ENCODE measurements around the gene PIH1D1.
"Not testable (repeated sequence)": the region's sequence is repeated elsewhere in the genome, so short reads cannot be mapped to it uniquely, and the experiment has no call there.

Gene PIH1D1

GRCh38 chr19:49481020-49481683, 29.5 kb upstream of the PIH1D1 start:
- no peak for DNase-seq (ENCODE audit: low read depth, low spot score)

GRCh38 chr19:49479975-49480628, 28.5 kb upstream of the PIH1D1 start:
- no peak for DNase-seq (ENCODE audit: low read depth, low spot score)

- DNase-seq (ENCODE audit: low read depth, low spot score), result peak; percentile 87
Observed at GRCh38 chr19:49475995-49476880, 24.6 kb upstream of the PIH1D1 start.

GRCh38 chr19:49475191-49475917, 23.7 kb upstream of the PIH1D1 start:
- no peak for DNase-seq (ENCODE audit: low read depth, low spot score)

GRCh38 chr19:49474542-49474924, 22.9 kb upstream of the PIH1D1 start:
- no peak for DNase-seq (ENCODE audit: low read depth, low spot score)

- DNase-seq (ENCODE audit: low read depth, low spot score), result peak; percentile 76
Observed at GRCh38 chr19:49473868-49474541, 22.4 kb upstream of the PIH1D1 start, which contains the start of gene FLT3LG. TSS of gene FLT3LG (plus strand) at chr19:49474215. CDS start at chr19:49474640, 425 bp downstream.

- not testable (repeated sequence) for DNase-seq (ENCODE audit: low read depth, low spot score)
Observed at GRCh38 chr19:49473501-49473867, 21.9 kb upstream of the PIH1D1 start.

- no peak for DNase-seq (ENCODE audit: low read depth, low spot score)
Observed at GRCh38 chr19:49472936-49473335, 21.3 kb upstream of the PIH1D1 start.

GRCh38 chr19:49470615-49470978, 19.0 kb upstream of the PIH1D1 start:
- no peak for DNase-seq (ENCODE audit: low read depth, low spot score)

- no peak for DNase-seq (ENCODE audit: low read depth, low spot score)
Observed at GRCh38 chr19:49469828-49470614, 18.4 kb upstream of the PIH1D1 start.

- DNase-seq (ENCODE audit: low read depth, low spot score), result peak; percentile 89
Observed at GRCh38 chr19:49468746-49469447, 17.3 kb upstream of the PIH1D1 start.

GRCh38 chr19:49468199-49468598, 16.6 kb upstream of the PIH1D1 start:
- DNase-seq (ENCODE audit: low read depth, low spot score), result no peak

GRCh38 chr19:49465371-49465770, 13.8 kb upstream of the PIH1D1 start:
- DNase-seq (ENCODE audit: low read depth, low spot score), result no peak

GRCh38 chr19:49463960-49464740, 12.5 kb upstream of the PIH1D1 start:
- DNase-seq (ENCODE audit: low read depth, low spot score), result no peak

- DNase-seq (ENCODE audit: low read depth, low spot score), result no peak
Observed at GRCh38 chr19:49462492-49462891, 10.9 kb upstream of the PIH1D1 start.

- DNase-seq (ENCODE audit: low read depth, low spot score), result no peak
Observed at GRCh38 chr19:49461656-49462055, 10.0 kb upstream of the PIH1D1 start.

- not testable (repeated sequence) for DNase-seq (ENCODE audit: low read depth, low spot score)
Observed at GRCh38 chr19:49461130-49461529, 9.5 kb upstream of the PIH1D1 start.

- DNase-seq (ENCODE audit: low read depth, low spot score), result no peak
Observed at GRCh38 chr19:49459388-49459787, 7.8 kb upstream of the PIH1D1 start.

GRCh38 chr19:49458567-49458903, 6.9 kb upstream of the PIH1D1 start:
- DNase-seq (ENCODE audit: low read depth, low spot score), result no peak

Data from ELF-1 (cell line).